SK-N-SH (cell line): ENCODE measurements around the gene ADAMTS19.

Experiments
- CTCF ChIP-seq: fragments of 200-600 bp; sonication (generic); IDR thresholded peaks from 2 replicates; pipeline ENCODE4 v1.6.1; 2017; ENCODE audit warnings: antibody characterized with exemption, mild to moderate bottlenecking, moderate library complexity
- EP300 ChIP-seq, 2 experiments: IDR thresholded peaks; 2 replicates each; pipeline versions ENCODE4 v1.4.0 to v1.6.1; 2012; ENCODE audit warnings: borderline replicate concordance in 1 of 2, low read depth in 1 of 2, low read length in 1 of 2
- PBX3 ChIP-seq: IDR thresholded peaks from 2 replicates; pipeline ENCODE4; 2012
- POLR2AphosphoS5 ChIP-seq: IDR thresholded peaks from 2 replicates; pipeline ENCODE4 v1.6.1; 2012; ENCODE audit warnings: low read depth, low read length
- RCOR1 ChIP-seq: fragments of 150-350 bp; IDR thresholded peaks from 2 replicates; pipeline ENCODE4 v1.6.1; 2017; ENCODE audit warnings: antibody characterized with exemption, low read length

- TF ChIP-seq EP300 (IDR thresholded peaks at IDR 0.05; ENCODE audit: borderline replicate concordance in 1 of 2, low read depth in 1 of 2, low read length in 1 of 2) = no peak
- TF ChIP-seq CTCF = no peak
- TF ChIP-seq POLR2AphosphoS5 = no peak
- no peak for TF ChIP-seq RCOR1
- TF ChIP-seq PBX3 = no peak
Observed at GRCh38 chr5:129563585-129563984, 103.5 kb downstream of the ADAMTS19 start.
